COLO829 (cell line): ENCODE measurements around the gene ILF3.

Experiments
- DNase-seq: peaks from one replicate; pipeline ENCODE4 v3.0.0; 2012; ENCODE audit warnings: low spot score

Gene ILF3

GRCh38 chr19:10730932-10731331 lies 76.8 kb downstream of the ILF3 start:
- no peak for DNase-seq

GRCh38 chr19:10735741-10736140 lies 81.6 kb downstream of the ILF3 start:
- DNase-seq: no peak

- no peak for DNase-seq
Observed at GRCh38 chr19:10736189-10736588, 82.0 kb downstream of the ILF3 start.

DNA sequence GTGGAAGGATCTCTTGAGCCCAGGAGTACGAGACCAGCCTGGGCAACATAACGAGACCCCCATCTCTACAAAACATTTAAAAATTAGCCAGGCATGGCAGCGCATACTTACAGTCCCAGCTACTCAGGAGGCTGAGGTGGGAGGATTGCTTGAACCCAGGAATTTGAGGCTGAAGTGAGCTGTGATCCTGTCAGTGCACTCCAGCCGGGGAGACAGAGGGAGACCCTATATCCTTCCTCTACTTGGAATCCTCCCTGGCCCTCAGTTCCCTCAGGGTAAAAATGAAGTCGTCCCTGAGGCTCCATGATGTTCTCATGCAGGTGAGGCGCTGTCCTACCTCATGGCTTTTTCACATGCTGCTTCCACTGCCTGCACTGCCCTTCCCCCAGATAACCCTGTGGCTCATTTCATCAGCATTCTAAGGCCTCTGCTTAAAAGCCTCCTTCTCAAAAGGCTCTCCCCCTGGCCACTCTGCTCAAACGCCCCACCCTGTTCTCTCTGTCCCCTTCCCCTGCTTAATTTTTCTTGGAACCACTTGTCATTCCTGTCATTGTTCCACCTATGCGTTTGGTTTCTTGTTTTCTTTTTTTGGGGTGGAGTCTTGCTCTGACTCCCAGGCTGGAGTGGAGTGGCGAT lies 82.9 kb downstream of the ILF3 start:
- DNase-seq: no peak

- no peak for DNase-seq
Observed at GRCh38 chr19:10737722-10738121, 83.6 kb downstream of the ILF3 start.

DNA sequence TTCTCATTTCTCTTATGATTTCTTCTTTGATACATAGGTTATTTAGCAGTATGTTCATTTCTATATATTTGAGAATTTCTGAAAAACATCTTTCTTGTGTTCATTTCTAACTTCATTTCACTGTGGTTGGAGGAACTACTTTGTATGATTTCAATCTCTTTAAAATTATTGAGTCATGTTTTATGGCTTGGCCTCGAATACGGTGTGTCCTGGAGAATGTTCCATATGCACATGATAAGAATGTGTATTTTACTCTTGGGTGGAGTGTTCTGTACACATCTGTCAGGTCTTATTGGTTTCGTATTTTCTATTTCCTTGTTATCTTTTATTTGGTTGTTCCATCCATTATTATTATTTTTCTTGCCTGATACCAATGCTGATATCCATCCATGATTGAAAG lies 86.7 kb downstream of the ILF3 start:
- DNase-seq: no peak
